Spleen (tissue), 11 donors: ENCODE measurements around the gene FANCE. TPM values are rescaled to one million over a fixed set of nuclear protein-coding genes. Genes with fewer than 3 reads are reported as not detected.
A peak's percentile ranks its signal among the peaks of the same experiment; 100 is the strongest.

Experiments
- DNase-seq: peaks from one replicate; pipeline ENCODE4 v3.0.0-alpha.2; 2020
- H3K27ac ChIP-seq, 8 donors: fragments of 200-600 bp; sonication (generic) in 7 of 8; 1 replicate in 4 of 8; 2 replicates in 4 of 8; pipeline versions ENCODE4 v1.5.0 to v1.8.0; 2016 to 2021; ENCODE audit warnings: inconsistent platforms in 4 of 8, mild to moderate bottlenecking in 4 of 8, moderate library complexity in 1 of 8
- H3K27me3 ChIP-seq, 7 donors: fragments of 200-600 bp; sonication (generic) in 6 of 7; replicated peaks in 1 of 7; 1 replicate in 4 of 7; 2 replicates in 3 of 7; pipeline versions ENCODE4 v1.5.0 to v1.8.0; 2016 to 2021; ENCODE audit warnings: inconsistent platforms in 3 of 7, mild to moderate bottlenecking in 1 of 7
- H3K36me3 ChIP-seq, 6 donors: fragments of 200-600 bp; sonication (generic) in 5 of 6; 1 replicate in 4 of 6; 2 replicates in 2 of 6; pipeline versions ENCODE4 v1.5.0 to v1.8.0; 2016 to 2021; ENCODE audit warnings: inconsistent platforms in 2 of 6
- H3K4me1 ChIP-seq, 6 donors: fragments of 200-600 bp; sonication (generic) in 5 of 6; 1 replicate in 3 of 6; 2 replicates in 3 of 6; pipeline versions ENCODE4 v1.5.0 to v1.8.0; 2016 to 2021; ENCODE audit warnings: inconsistent platforms in 3 of 6
- H3K4me3 ChIP-seq, 8 donors: fragments of 200-600 bp; sonication (generic) in 7 of 8; 1 replicate in 4 of 8; 2 replicates in 4 of 8; pipeline versions ENCODE4 v1.5.0 to v1.8.0; 2016 to 2021; ENCODE audit warnings: inconsistent platforms in 4 of 8, mild to moderate bottlenecking in 4 of 8, moderate library complexity in 2 of 8
- H3K9me3 ChIP-seq, 8 donors: fragments of 200-600 bp; sonication (generic) in 7 of 8; 1 replicate in 4 of 8; 2 replicates in 4 of 8; pipeline versions ENCODE4 v1.5.0 to v1.8.0; 2016 to 2021; ENCODE audit warnings: inconsistent platforms in 4 of 8
- CTCF ChIP-seq, 11 experiments: fragments of 200-600 bp in 7 of 11; fragments of 450-650 bp in 4 of 11; sonication (generic) in 4 of 11; IDR thresholded peaks in 8 of 11; conservative IDR thresholded peaks in 3 of 11; 1 replicate in 7 of 11; 2 replicates in 4 of 11; pipeline versions ENCODE4 v1.4.0 to v1.8.0; 2016 to 2021; ENCODE audit warnings: antibody characterized with exemption in 11 of 11, inconsistent platforms in 4 of 11, mild to moderate bottlenecking in 1 of 11
- POLR2A ChIP-seq, 3 donors: fragments of 450-650 bp; IDR thresholded peaks; one replicate each; pipeline ENCODE4 v1.5.1; 2017; ENCODE audit warnings: antibody characterized with exemption in 3 of 3, mild to moderate bottlenecking in 1 of 3
- POLR2AphosphoS5 ChIP-seq, 3 donors: sonication (generic); formaldehyde crosslinking; IDR thresholded peaks; one replicate each; pipeline ENCODE4 v1.5.1; 2017; ENCODE audit warnings: antibody characterized with exemption in 3 of 3
- WGBS, 5 donors: extraction: QIAGEN DNeasy Blood & Tissue Kit in 3 of 5; methylation state at CpG; one replicate each; pipeline versions ENCODE4 v1.1.5 to v1.1.7; 2013 to 2018; 5-methylcytosine and 5-hydroxymethylcytosine counted together
- intact Hi-C: fragments of 100-400 bp; cut with DNase I; formaldehyde crosslinking; loops from one replicate; pipeline ENCODE4 v1.15.0; 2023; ENCODE audit warnings: low total_unique reads
- polyA plus RNA-seq, 3 donors: library from polyadenylated mRNA; stranded (reverse); fragments of 200-250 nt; gene quantifications; one replicate each; pipeline ENCODE4 v1.2.1, GENCODE V29; 2013
- total RNA-seq, 7 donors: library from RNA; depleted of rRNA in 3 of 7; stranded (reverse); fragments of >200 nt in 3 of 7; fragmentation: NEBNext Ultra II Directional in 4 of 7; extraction: Animal tissue kit (Norgen Biotek cat#: 25700) in 4 of 7; gene quantifications; one replicate each; pipeline versions ENCODE4 v1.1.0 to v1.2.1, GENCODE V29; 2016 to 2021
- donor health status: healthy with polysubstance abuse.
- donor health status: DM: no; HTN: no; CAD: no; lungs with moderate emphysema.
- donor health status: DM: no; HTN: no; CAD: no.
- donor health status: Bipolar disorder and iron deficiency.
- donor health status: healthy.
- donor health status: DM: no; HTN: no; CAD: no.
- donor health status: DM: yes; HTN: yes; CAD: no.

FANCE gene
- total and polyA plus RNA-seq, 10 donors = 2.9 to 5.8 (median 4.2) TPM

GRCh38 chr6:35468980-35469750, 17.0 kb downstream of the FANCE start:
- H3K36me3 ChIP-seq = peaks cover 0 to 64% (median 32%) of the 10 kb centered on the region in 6 donors
- 3 to 4% (median 4%) methylated on average over 22 to 37 of the region's 37 CpGs for WGBS, 5 donors
- peak; percentile 89 for DNase-seq

GRCh38 chr6:35469751-35470662, 17.9 kb downstream of the FANCE start:
- intact Hi-C loops = loop anchor here (5.0 kb wide), 1 partner anchor 128 kb away; the partner anchor contains the start of gene PPARD
- H3K27ac ChIP-seq = peak overlapping the region in 5 of 8 donors; percentile 89 to 92 (median 92)
- H3K4me1 ChIP-seq = peaks cover 22 to 62% (median 43%) of the 10 kb centered on the region in 6 donors
- TF ChIP-seq POLR2AphosphoS5 (IDR thresholded peaks at IDR 0.05) (no peak), CTCF (IDR thresholded peaks at IDR 0.05 in 8 of 11, conservative IDR thresholded peaks at IDR 0.05 in 3 of 11) (no peak), POLR2A (IDR thresholded peaks at IDR 0.05) (no peak)
- 36 to 59% (median 50%) methylated on average over 18 of the region's 18 CpGs for WGBS, 5 donors
- peak overlapping the region; percentile 62 to 93 (median 78) for H3K4me3 ChIP-seq
- no peaks in the 10 kb centered on the region for H3K9me3 ChIP-seq
- H3K27me3 ChIP-seq = no peaks in the 10 kb centered on the region
- peaks cover 0 to 71% (median 34%) of the 10 kb centered on the region in 6 donors for H3K36me3 ChIP-seq
- DNase-seq = no peak

More at GRCh38 chr6:35468980-35469750, 17.0 kb downstream of the FANCE start:
- intact Hi-C loops = loop anchor here (5.0 kb wide), 1 partner anchor 127 kb away; the partner anchor contains the start of gene PPARD
- no peaks in the 10 kb centered on the region for H3K9me3 ChIP-seq
- peak overlapping the region; percentile 87 to 92 (median 92) for H3K27ac ChIP-seq
- peak overlapping the region; percentile 62 to 93 (median 78) for H3K4me3 ChIP-seq
- no peaks in the 10 kb centered on the region for H3K27me3 ChIP-seq
- peaks cover 22 to 62% (median 43%) of the 10 kb centered on the region in 6 donors for H3K4me1 ChIP-seq
- no peak for TF ChIP-seq CTCF (IDR thresholded peaks at IDR 0.05 in 8 of 11, conservative IDR thresholded peaks at IDR 0.05 in 3 of 11)

- TF ChIP-seq CTCF (IDR thresholded peaks at IDR 0.05 in 8 of 11, conservative IDR thresholded peaks at IDR 0.05 in 3 of 11) (no peak), POLR2AphosphoS5 (IDR thresholded peaks at IDR 0.05) (no peak), POLR2A (IDR thresholded peaks at IDR 0.05) (no peak)
- Histone ChIP-seq H3K27ac (peak overlapping the region in 4 of 8 donors; percentile 9 to 92 (median 92)), H3K27me3 (no peaks in the 10 kb centered on the region), H3K36me3 (peaks cover 0 to 75% (median 36%) of the 10 kb centered on the region in 6 donors), H3K4me3 (peak overlapping the region in 3 of 8 donors; percentile 80 to 93 (median 82)), H3K4me1 (peaks cover 22 to 62% (median 43%) of the 10 kb centered on the region in 6 donors), H3K9me3 (no peaks in the 10 kb centered on the region)
- intact Hi-C loops = no loop called here
- WGBS, 5 donors = 50 to 71% (median 57%) methylated on average over 3 of the region's 3 CpGs
- no peak for DNase-seq
Measured at GRCh38 chr6:35470663-35471120, 18.6 kb downstream of the FANCE start.
